Hepatocyte (in vitro differentiated cells): Measurements from ENCODE around the gene PPFIBP2. TPM values are rescaled to one million over a fixed set of nuclear protein-coding genes. Genes with fewer than 3 reads are reported as not detected.

Experiments used
- DNase-seq: peaks from one replicate; pipeline ENCODE4 v3.0.0-alpha.2; 2016; ENCODE audit warnings: low spot score
- H2AFZ ChIP-seq: fragments of 200-600 bp; sonication (generic); 2 replicates; pipeline ENCODE4 v1.6.0; 2016; ENCODE audit warnings: antibody characterized with exemption, mild to moderate bottlenecking
- H3K27ac ChIP-seq: fragments of 200-600 bp; sonication (generic); 2 replicates; pipeline ENCODE4 v1.5.1; 2016; ENCODE audit warnings: mild to moderate bottlenecking
- H3K27me3 ChIP-seq: fragments of 200-600 bp; sonication (generic); 2 replicates; pipeline ENCODE4 v1.6.1; 2016
- H3K36me3 ChIP-seq: fragments of 200-600 bp; sonication (generic); replicated peaks from 2 replicates; pipeline ENCODE4 v1.5.1; 2016; ENCODE audit warnings: low read depth; ENCODE audit not compliant: insufficient read depth
- H3K4me1 ChIP-seq: fragments of 200-600 bp; sonication (generic); 2 replicates; pipeline ENCODE4 v1.5.1; 2016; ENCODE audit warnings: mild to moderate bottlenecking, moderate library complexity; ENCODE audit not compliant: insufficient read depth
- H3K4me2 ChIP-seq: fragments of 200-600 bp; sonication (generic); 2 replicates; pipeline ENCODE4 v1.6.0; 2016
- H3K4me3 ChIP-seq: fragments of 200-600 bp; sonication (generic); 2 replicates; pipeline ENCODE4 v1.5.1; 2016; ENCODE audit warnings: mild to moderate bottlenecking
- H3K79me2 ChIP-seq: fragments of 200-600 bp; sonication (generic); 2 replicates; pipeline ENCODE4 v1.6.0; 2017; ENCODE audit warnings: mild to moderate bottlenecking
- H3K9me2 ChIP-seq: fragments of 200-600 bp; sonication (generic); replicated peaks from 2 replicates; pipeline ENCODE4 v1.6.0; 2017; ENCODE audit warnings: mild to moderate bottlenecking; ENCODE audit not compliant: insufficient read depth
- H3K9me3 ChIP-seq: fragments of 200-600 bp; sonication (generic); 2 replicates; pipeline ENCODE4 v1.5.1; 2016; ENCODE audit warnings: low read depth, mild to moderate bottlenecking
- H4K20me1 ChIP-seq: fragments of 200-600 bp; sonication (generic); 2 replicates; pipeline ENCODE4 v1.6.0; 2016; ENCODE audit warnings: mild to moderate bottlenecking; ENCODE audit not compliant: insufficient read depth, poor library complexity, severe bottlenecking
- CTCF ChIP-seq: fragments of 200-600 bp; sonication (generic); IDR thresholded peaks from 2 replicates; pipeline ENCODE4 v1.5.1; 2016; ENCODE audit warnings: antibody characterized with exemption, mild to moderate bottlenecking; ENCODE audit not compliant: poor library complexity
- EZH2 ChIP-seq: fragments of 200-600 bp; sonication (generic); IDR thresholded peaks from 2 replicates; pipeline ENCODE4 v1.6.1; 2016; ENCODE audit warnings: antibody characterized with exemption, mild to moderate bottlenecking, borderline replicate concordance
- EZH2phosphoT487 ChIP-seq: fragments of 200-600 bp; sonication (generic); IDR thresholded peaks from one replicate; pipeline ENCODE4 v1.6.1; 2018; ENCODE audit warnings: antibody characterized with exemption, mild to moderate bottlenecking, low read depth, moderate library complexity; ENCODE audit not compliant: unreplicated experiment, severe bottlenecking
- WGBS: methylation state at CpG from one replicate; pipeline ENCODE4 v1.1.6; 2016; ENCODE audit warnings: low lambda C conversion rate; ENCODE audit errors: missing lambda C conversion rate; 5-methylcytosine and 5-hydroxymethylcytosine counted together
- polyA plus RNA-seq: library from polyadenylated mRNA; unstranded; fragments of >200 nt; fragmentation: Nextera tagmentation; extraction: Ambion mirVana; gene quantifications from 2 replicates; pipeline ENCODE4 v1.2.1, GENCODE V29; 2016
- total RNA-seq: library from RNA; depleted of rRNA; stranded (reverse); fragments of >200 nt; gene quantifications from 2 replicates; pipeline ENCODE4 v1.2.3, GENCODE V29; 2014

PPFIBP2 gene
- total and polyA plus RNA-seq, 2 experiments from 2014 or later, result 33.9 to 55.8 TPM

- Histone ChIP-seq H3K36me3 (no peaks in the 10 kb centered on the region), H2AFZ (no peak overlapping the region), H3K4me2 (no peak overlapping the region), H3K4me1 (peaks cover 46% of the 10 kb centered on the region), H3K27ac (peak overlapping the region; percentile 87), H3K9me3 (no peaks in the 10 kb centered on the region), H3K9me2 (no peaks in the 10 kb centered on the region), H3K79me2 (peaks cover 11% of the 10 kb centered on the region), H3K27me3 (no peaks in the 10 kb centered on the region), H4K20me1 (no peaks in the 10 kb centered on the region), H3K4me3 (no peak overlapping the region)
- 36% methylated on average over 4 of the region's 4 CpGs for WGBS
- DNase-seq, result no peak
- no peak for TF ChIP-seq CTCF
- no peak for TF ChIP-seq EZH2
- no peak for TF ChIP-seq EZH2phosphoT487
Observed at GRCh38 chr11:7603031-7603781, 89.4 kb downstream of the PPFIBP2 start.

- Histone ChIP-seq H3K36me3 (no peaks in the 10 kb centered on the region), H2AFZ (no peak overlapping the region), H4K20me1 (no peaks in the 10 kb centered on the region), H3K79me2 (peaks cover 23% of the 10 kb centered on the region), H3K27ac (peak overlapping the region; percentile 87), H3K4me2 (peak overlapping the region; percentile 22), H3K4me3 (no peak overlapping the region), H3K9me3 (no peaks in the 10 kb centered on the region), H3K27me3 (no peaks in the 10 kb centered on the region), H3K4me1 (peaks cover 48% of the 10 kb centered on the region), H3K9me2 (no peaks in the 10 kb centered on the region)
- no peak for TF ChIP-seq EZH2
- no peak for TF ChIP-seq EZH2phosphoT487
- TF ChIP-seq CTCF, result no peak
- WGBS, result 34% methylated on average over 3 of the region's 3 CpGs
- no peak for DNase-seq
Observed at GRCh38 chr11:7604331-7604955, 90.6 kb downstream of the PPFIBP2 start.

GRCh38 chr11:7605186-7605943 lies 91.6 kb downstream of the PPFIBP2 start:
- Histone ChIP-seq H3K9me2 (no peaks in the 10 kb centered on the region), H3K4me1 (peaks cover 44% of the 10 kb centered on the region), H2AFZ (no peak overlapping the region), H4K20me1 (no peaks in the 10 kb centered on the region), H3K79me2 (peaks cover 32% of the 10 kb centered on the region), H3K27me3 (no peaks in the 10 kb centered on the region), H3K9me3 (no peaks in the 10 kb centered on the region), H3K4me3 (no peak overlapping the region), H3K27ac (peak overlapping the region; percentile 87), H3K4me2 (peak overlapping the region; percentile 64), H3K36me3 (no peaks in the 10 kb centered on the region)
- DNase-seq, result peak; percentile 63
- WGBS, result 40% methylated on average over 5 of the region's 5 CpGs
- TF ChIP-seq CTCF (no peak), EZH2phosphoT487 (no peak), EZH2 (no peak)
